Measurements from ENCODE around the gene NRCAM.

The NRCAM gene

GRCh38 chr7:108459922-108460551, 3.8 kb upstream of the NRCAM start:
- DNase-seq (ENCODE audit: low spot score), result no peak

GRCh38 chr7:108457871-108458270, 1.6 kb upstream of the NRCAM start:
- no peak for DNase-seq (ENCODE audit: low spot score)

DNA sequence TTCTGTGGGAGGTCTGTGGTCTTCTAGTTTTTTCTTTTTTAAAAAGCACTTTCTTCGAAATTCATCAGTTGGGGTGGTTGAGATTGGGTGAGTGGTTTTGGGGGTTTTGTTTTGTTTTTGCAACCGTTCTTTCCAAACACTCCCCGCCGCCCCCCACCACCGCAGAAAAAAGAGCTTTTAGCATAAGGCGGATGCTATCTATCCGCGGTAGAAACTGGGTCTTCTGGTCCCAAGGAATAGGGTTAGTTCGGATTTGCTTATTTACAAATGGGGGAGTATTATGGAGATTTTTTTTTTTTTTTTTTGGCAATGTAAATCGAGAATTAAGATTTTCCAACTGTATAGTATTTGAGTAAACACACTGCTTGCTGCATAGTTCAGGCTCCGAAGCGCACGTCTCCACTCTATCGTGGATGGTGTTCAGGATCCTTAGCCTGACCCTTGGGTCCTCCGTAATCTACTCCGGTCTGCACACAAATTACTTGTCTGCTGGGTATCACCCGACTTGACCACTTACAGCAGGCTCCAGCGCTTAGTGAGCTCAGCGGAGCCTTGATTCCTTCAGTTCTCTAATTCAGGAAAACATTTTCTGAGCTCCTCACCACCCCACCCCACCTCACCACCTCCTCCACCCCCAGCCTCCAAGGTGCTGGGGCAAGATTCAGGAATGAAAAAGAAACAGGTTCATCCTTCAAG, 757 bp upstream of the NRCAM start:
- DNase-seq (ENCODE audit: low spot score), result no peak

DNA sequence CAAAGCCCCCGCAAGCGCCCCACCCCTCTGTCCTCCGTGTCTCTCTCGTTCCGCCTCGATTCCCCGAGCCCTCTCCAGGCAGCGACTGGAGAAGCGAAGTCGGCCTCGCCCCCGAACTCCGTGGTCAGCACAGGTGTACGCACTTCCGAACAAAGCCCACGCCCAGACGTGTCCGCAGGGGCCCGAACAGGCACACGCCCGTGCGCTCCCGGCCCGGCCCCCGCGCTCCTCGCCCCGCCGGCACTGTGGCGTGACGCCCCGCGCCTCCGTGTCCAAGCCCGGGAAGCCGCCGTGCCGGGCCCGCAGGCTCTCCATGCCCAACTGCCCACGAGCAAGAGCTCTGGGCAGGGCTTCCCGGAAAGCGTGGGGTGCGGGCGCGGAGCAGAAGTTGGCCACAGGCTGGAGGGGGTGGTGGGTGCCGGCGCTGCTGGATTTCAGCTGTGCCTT, 662 bp downstream of the NRCAM start:
- peak; percentile 64 for DNase-seq (ENCODE audit: low spot score)

DNA sequence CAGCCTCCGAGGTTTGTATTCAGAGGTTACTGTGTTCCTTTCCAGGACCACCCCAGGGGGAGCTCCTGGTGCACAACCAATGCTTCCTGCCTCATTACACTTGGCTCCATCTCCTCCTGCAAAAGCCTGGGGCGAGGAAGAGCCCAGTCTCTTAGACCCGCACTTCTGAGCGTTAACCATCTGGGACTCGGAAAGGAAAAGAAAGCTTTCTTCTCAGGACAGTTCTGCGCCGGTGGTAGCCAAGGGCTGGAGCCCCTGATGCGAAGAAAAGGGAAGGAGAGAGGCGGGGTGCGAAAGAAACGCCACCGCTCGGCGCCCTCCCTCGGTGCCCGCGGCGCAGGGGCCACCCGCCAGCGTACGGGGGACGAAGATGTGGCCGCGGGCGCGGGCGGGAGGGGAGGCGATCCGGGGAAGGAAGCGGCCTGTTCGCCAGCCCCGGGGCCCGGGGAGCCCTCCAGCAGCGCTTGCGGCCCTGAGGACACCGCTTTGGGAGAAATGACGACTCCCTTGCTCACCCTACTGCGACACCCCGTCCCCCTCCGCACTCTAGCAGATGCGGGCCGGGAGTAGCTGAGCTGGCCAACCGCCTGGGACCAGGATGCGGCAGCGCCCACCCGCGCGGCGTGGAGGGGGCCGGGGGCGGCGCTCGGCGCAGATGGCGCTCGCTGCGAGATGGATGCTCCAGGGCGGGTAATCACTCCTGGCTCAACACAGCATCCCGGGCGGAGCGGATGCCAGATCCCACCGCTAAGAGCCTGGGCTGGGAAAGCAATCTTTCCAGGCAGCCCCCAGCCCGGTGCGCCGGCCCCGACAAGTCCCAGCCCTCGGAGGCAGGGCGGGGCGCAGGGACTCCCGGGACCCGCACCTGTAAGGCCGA, 1.3 kb downstream of the NRCAM start:
- DNase-seq (ENCODE audit: low spot score), result peak; percentile 70

- no peak for DNase-seq (ENCODE audit: low spot score)
Observed at GRCh38 chr7:108454317-108454673, 1.9 kb downstream of the NRCAM start.

DNA sequence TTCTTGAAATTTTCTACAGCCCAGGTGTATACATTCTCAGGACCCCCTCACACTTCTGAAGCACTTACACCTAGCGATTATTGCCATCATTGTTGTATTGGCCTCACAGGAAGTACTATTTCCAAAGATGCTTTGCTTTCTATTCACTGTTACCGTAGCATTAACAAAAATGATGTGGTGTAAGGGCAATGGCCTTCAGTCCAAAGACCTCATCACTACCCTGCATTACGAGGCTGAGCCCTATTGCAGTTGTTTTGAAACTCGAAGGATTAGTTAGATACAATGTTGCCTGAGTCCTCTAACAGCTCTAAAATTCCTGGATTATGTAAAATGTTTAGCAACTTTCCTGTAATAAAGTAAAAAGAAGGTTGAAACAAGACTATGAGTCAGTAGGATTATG, 2.9 kb downstream of the NRCAM start:
- DNase-seq (ENCODE audit: low spot score), result no peak

GRCh38 chr7:108452707-108453106, 3.5 kb downstream of the NRCAM start:
- no peak for DNase-seq (ENCODE audit: low spot score)

GRCh38 chr7:108451296-108451848, 4.9 kb downstream of the NRCAM start:
- no peak for DNase-seq (ENCODE audit: low spot score)

- DNase-seq (ENCODE audit: low spot score), result no peak
Observed at GRCh38 chr7:108450160-108450559, 6.1 kb downstream of the NRCAM start.

DNA sequence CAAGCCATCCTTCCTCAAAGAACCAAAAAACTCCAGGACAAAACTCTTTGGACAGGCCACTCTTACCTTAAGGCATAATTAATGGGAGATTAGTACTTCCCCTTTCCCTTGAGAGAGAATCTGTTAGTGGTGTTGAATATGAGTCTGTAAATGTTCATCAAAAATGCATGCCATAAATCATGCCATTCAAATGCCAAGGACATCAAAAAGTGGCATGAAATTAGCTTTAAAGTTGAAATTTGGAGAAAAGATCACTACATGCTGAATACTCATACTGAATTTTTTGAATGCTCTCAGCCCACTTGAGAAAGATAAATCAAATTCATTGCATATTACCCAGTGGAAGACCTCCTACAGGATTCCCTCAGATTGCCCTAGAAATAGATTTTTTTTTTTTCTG, 6.7 kb downstream of the NRCAM start:
- no peak for DNase-seq (ENCODE audit: low spot score)

- DNase-seq (ENCODE audit: low spot score), result no peak
Observed at GRCh38 chr7:108448584-108449505, 7.4 kb downstream of the NRCAM start.

DNA sequence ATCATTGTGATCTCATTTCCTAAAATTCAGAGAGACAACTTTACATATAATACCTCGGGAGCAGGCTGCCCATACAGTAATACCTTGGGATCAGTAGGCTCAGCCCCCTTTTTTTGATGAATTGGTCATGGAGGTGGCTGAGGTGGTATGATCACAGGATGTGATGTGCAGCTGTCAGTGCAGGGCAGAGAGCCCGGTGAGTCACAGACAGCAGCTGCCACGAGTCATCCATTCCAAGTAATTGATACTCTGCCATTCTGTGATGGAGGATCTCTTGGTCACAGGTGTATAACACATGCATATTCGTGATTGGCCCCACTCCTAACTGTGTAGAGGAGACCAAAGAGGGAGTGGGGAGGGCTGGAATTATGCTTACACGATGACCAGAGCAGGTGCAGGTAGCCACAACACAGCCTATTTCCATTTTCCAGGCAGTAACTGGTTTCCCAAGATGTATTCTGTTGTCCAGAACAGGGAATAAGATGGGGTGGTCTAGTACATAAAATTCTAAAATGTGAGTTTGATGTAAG, 14.1 kb downstream of the NRCAM start:
- DNase-seq (ENCODE audit: low spot score), result no peak

- no peak for DNase-seq (ENCODE audit: low spot score)
Observed at GRCh38 chr7:108441392-108441955, 14.8 kb downstream of the NRCAM start.

DNA sequence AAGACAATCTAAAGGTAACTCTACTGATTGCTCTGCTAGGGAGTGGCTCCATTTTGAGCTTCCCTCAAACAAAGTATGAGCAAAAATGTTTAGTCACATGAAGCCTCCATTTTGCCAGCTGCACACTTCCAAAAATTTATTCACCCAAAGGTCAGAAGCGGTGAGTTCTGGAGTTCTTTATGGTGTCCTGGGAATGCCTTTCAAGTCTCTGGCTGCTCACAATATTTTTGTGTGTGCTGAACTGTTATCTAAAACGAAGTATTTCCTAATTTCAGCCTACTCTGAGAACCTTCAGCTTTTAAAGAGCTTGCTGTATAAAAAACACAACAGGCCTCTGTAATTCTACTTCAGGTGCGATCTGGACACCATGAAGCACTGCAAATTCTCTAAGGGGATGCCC, 15.6 kb downstream of the NRCAM start:
- no peak for DNase-seq (ENCODE audit: low spot score)

DNA sequence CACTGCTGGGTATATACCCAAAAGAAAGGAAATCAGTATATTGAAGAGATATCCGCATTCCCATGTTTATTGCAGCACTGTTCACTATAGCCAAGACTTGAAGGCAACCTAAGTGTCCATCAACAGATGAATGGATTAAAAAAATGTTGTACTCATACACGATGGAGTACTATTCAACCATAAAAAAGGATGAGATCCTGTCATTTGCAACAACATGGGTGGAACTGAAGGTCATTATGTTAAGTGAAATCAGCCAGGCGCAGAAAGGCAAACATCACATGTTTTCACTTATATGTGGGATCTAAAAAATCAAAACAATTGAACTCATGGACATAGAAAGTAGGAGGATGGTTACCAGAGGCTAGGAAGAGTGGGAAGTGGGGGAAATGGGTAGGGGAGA, 19.3 kb downstream of the NRCAM start:
- no peak for DNase-seq (ENCODE audit: low spot score)

DNA sequence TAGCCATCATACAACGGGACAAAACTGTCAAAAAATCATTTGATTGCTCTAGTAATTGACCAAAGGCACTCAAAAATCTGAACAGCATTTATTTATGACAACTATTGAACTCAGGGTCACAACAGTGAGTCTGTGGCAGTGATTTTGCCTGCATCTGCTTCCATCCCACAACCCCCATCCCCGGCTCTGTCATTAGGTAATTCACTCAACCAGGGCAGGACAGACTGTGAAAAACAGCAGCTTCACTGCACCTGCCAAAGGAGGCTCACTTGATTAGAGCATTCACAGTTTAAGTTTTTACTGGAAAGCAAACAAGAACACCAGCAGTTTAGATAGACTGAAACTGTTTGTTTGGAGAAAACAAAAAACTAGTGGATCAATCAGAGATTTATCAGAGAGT, 22.2 kb downstream of the NRCAM start:
- DNase-seq (ENCODE audit: low spot score), result no peak

GRCh38 chr7:108431099-108431498, 25.1 kb downstream of the NRCAM start:
- DNase-seq (ENCODE audit: low spot score), result no peak

- no peak for DNase-seq (ENCODE audit: low spot score)
Observed at GRCh38 chr7:108430664-108431063, 25.6 kb downstream of the NRCAM start.

GRCh38 chr7:108427766-108428165, 28.5 kb downstream of the NRCAM start:
- DNase-seq (ENCODE audit: low spot score), result no peak

GRCh38 chr7:108425714-108426275, 30.4 kb downstream of the NRCAM start:
- no peak for DNase-seq (ENCODE audit: low spot score)
